Measurements from ENCODE around the gene SLC25A14.
"Not testable (repeated sequence)": the region's sequence is repeated elsewhere in the genome, so short reads cannot be mapped to it uniquely, and the experiment has no call there.

SLC25A14 gene

GRCh38 chrX:130330146-130330545, 9.6 kb upstream of the SLC25A14 start:
- H3K9ac ChIP-seq (ENCODE audit: low read depth, low read length): no peak overlapping the region
- H3K27me3 ChIP-seq (ENCODE audit: insufficient read depth, low read length): 0 out of 2 replicates have a peak, but pooled peaks cover 5% of the 10 kb centered on the region
- H3K36me3 ChIP-seq (ENCODE audit: insufficient read depth, low read depth, low read length): no peaks in the 10 kb centered on the region

DNA sequence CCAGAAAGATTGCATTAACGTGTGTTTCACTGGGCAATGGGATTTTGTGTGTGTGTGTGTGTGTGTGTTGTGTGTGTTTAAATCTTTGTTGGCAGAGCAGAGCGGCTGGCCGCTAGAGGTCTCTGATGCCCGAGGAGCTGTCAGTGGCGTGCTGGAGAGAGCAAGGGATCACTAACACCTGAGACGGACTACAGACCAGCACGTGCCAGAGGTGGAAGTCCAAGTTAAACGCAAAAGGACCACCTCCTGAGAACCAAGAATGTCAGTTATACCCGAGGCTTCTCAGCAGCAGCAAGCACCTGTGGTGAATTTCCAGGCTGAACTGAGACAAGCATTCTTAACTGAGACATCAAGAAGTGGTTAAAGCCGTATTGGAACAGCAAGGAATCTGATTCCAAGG, 9.0 kb upstream of the SLC25A14 start:
- Histone ChIP-seq H3K36me3 (ENCODE audit: insufficient read depth, low read depth, low read length) (no peaks in the 10 kb centered on the region), H3K27ac (ENCODE audit: low read length) (no peak overlapping the region), H3K9me3 (ENCODE audit: insufficient read depth, low read depth, low read length) (no peaks in the 10 kb centered on the region), H3K27me3 (ENCODE audit: insufficient read depth, low read length) (0 out of 2 replicates have a peak, but pooled peaks cover 5% of the 10 kb centered on the region), H3K4me1 (ENCODE audit: insufficient read depth, low read length) (no peaks in the 10 kb centered on the region), H3K4me3 (ENCODE audit: low read length) (no peak overlapping the region), H3K9ac (ENCODE audit: low read depth, low read length) (no peak overlapping the region)

More at GRCh38 chrX:130330146-130330545, 9.6 kb upstream of the SLC25A14 start:
- no peak overlapping the region for H3K27ac ChIP-seq (ENCODE audit: low read length)
- H3K9me3 ChIP-seq (ENCODE audit: insufficient read depth, low read depth, low read length): no peaks in the 10 kb centered on the region
- no peaks in the 10 kb centered on the region for H3K4me1 ChIP-seq (ENCODE audit: insufficient read depth, low read length)
- H3K4me3 ChIP-seq (ENCODE audit: low read length): no peak overlapping the region

DNA sequence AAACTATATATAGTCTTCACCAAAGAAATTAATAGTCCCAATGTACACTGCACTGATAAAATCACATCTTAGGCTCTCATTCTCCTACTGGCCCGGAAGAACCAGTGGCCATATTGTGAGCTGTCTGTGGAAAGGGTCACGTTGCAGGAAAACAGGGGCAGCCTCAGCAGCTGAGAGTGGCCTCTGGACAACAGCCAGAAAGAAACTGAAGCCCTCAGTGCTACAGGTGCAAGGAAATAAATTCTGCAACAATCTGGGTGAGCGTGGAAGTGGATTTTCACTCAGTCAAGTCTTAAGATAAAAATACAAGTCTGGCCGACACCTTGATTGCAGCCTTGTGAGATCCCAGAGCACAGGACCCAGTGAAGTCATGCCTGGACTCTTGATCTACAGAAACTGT, 3.2 kb upstream of the SLC25A14 start:
- no peak overlapping the region for H3K27ac ChIP-seq (ENCODE audit: low read length)
- H3K36me3 ChIP-seq (ENCODE audit: insufficient read depth, low read depth, low read length): no peaks in the 10 kb centered on the region
- no peaks in the 10 kb centered on the region; the same call in 1 of the 2 replicates for H3K4me1 ChIP-seq (ENCODE audit: insufficient read depth, low read length)
- no peaks in the 10 kb centered on the region for H3K9me3 ChIP-seq (ENCODE audit: insufficient read depth, low read depth, low read length)
- no peak overlapping the region for H3K4me3 ChIP-seq (ENCODE audit: low read length)
- no peak overlapping the region for H3K9ac ChIP-seq (ENCODE audit: low read depth, low read length)
- no peaks in the 10 kb centered on the region for H3K27me3 ChIP-seq (ENCODE audit: insufficient read depth, low read length)

- not testable (repeated sequence) for H3K27ac ChIP-seq (ENCODE audit: low read length); H3K9me3 ChIP-seq (ENCODE audit: insufficient read depth, low read depth, low read length); H3K4me1 ChIP-seq (ENCODE audit: insufficient read depth, low read length); H3K36me3 ChIP-seq (ENCODE audit: insufficient read depth, low read depth, low read length); H3K27me3 ChIP-seq (ENCODE audit: insufficient read depth, low read length)
- H3K4me3 ChIP-seq (ENCODE audit: low read length): peak overlapping the region; percentile 83; the same call in 1 of the 2 replicates
- peak overlapping the region; percentile 81; the same call in 1 of the 2 replicates for H3K9ac ChIP-seq (ENCODE audit: low read depth, low read length)
These were observed 850 bp upstream of the SLC25A14 start for GRCh38 chrX:130338869-130339268.

DNA sequence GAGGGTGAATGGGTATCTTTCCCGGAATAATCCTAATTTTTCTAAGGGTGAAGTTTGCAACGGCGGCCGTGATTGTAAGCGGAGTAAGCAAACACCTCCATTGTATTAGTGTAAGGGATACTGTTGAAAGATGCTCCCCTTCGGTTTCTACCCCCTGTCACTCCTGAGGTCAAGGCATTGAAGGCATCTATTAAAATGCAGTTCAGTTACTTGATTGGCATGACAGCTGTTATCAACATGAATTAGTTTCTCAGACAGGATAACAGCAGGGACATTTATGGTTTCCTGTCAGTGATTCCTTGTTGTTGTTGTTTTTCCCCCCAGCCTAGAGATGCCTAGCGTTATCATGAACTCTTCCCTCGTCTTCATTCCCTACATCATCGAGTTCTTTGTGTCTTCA, 552 bp downstream of the SLC25A14 start:
- H3K4me1 ChIP-seq (ENCODE audit: insufficient read depth, low read length): peaks cover 6% of the 10 kb centered on the region
- H3K27ac ChIP-seq (ENCODE audit: low read length): no peak overlapping the region
- H3K9ac ChIP-seq (ENCODE audit: low read depth, low read length): peak overlapping the region; percentile 81; the same call in 1 of the 2 replicates
- H3K9me3 ChIP-seq (ENCODE audit: insufficient read depth, low read depth, low read length): no peaks in the 10 kb centered on the region
- no peaks in the 10 kb centered on the region for H3K36me3 ChIP-seq (ENCODE audit: insufficient read depth, low read depth, low read length)
- peak overlapping the region; percentile 83 for H3K4me3 ChIP-seq (ENCODE audit: low read length)
- no peaks in the 10 kb centered on the region for H3K27me3 ChIP-seq (ENCODE audit: insufficient read depth, low read length)

DNA sequence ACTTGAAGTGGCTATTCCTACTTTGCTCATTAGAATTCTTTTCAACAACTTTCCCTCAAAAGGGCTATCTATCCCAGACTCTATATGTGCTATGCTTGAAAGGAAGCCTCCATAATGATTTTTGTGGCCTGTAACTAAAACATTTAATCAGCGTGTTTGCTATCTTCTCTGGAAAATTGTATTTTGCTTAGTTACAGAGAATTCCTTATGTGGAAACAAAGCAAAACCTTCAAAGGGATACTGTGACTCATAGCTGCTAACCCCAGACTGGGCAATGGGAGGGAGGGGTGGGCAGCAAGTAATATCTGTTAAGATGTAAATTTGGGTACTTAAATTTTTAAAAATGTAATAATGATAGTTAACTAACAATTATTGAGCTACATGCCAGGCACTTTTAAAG, 3.7 kb downstream of the SLC25A14 start:
- H3K9me3 ChIP-seq (ENCODE audit: insufficient read depth, low read depth, low read length): no peaks in the 10 kb centered on the region
- no peak overlapping the region for H3K27ac ChIP-seq (ENCODE audit: low read length)
- no peak overlapping the region for H3K9ac ChIP-seq (ENCODE audit: low read depth, low read length)
- no peaks in the 10 kb centered on the region for H3K36me3 ChIP-seq (ENCODE audit: insufficient read depth, low read depth, low read length)
- H3K4me1 ChIP-seq (ENCODE audit: insufficient read depth, low read length): peaks cover 6% of the 10 kb centered on the region
- H3K4me3 ChIP-seq (ENCODE audit: low read length): no peak overlapping the region
- H3K27me3 ChIP-seq (ENCODE audit: insufficient read depth, low read length): no peaks in the 10 kb centered on the region

DNA sequence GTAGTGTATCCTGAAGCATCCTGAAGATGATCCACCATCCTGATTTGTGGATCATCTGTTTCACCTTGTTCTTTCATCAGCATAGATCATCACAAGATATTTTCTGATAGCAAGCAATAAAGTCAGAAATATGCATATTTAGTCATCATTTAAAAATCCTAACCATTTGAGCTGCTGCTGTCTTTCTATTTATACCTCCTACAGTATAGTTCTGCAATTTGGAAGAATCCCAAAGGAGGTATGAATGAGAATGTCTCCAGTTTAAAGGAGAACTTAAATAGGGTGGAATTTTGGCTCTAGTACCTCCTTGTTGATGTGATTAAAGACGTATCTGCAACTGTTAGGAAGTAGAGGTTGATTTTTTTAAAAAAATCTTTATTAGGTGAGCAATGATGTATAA, 7.6 kb downstream of the SLC25A14 start:
- Histone ChIP-seq H3K4me3 (ENCODE audit: low read length) (no peak overlapping the region), H3K9me3 (ENCODE audit: insufficient read depth, low read depth, low read length) (no peaks in the 10 kb centered on the region), H3K36me3 (ENCODE audit: insufficient read depth, low read depth, low read length) (no peaks in the 10 kb centered on the region; the same call in 1 of the 2 replicates), H3K27ac (ENCODE audit: low read length) (no peak overlapping the region), H3K9ac (ENCODE audit: low read depth, low read length) (no peak overlapping the region), H3K27me3 (ENCODE audit: insufficient read depth, low read length) (no peaks in the 10 kb centered on the region), H3K4me1 (ENCODE audit: insufficient read depth, low read length) (peaks cover 6% of the 10 kb centered on the region)

- Histone ChIP-seq H3K9ac (ENCODE audit: low read depth, low read length) (no peak overlapping the region), H3K4me3 (ENCODE audit: low read length) (no peak overlapping the region), H3K9me3 (ENCODE audit: insufficient read depth, low read depth, low read length) (no peaks in the 10 kb centered on the region), H3K27me3 (ENCODE audit: insufficient read depth, low read length) (no peaks in the 10 kb centered on the region), H3K36me3 (ENCODE audit: insufficient read depth, low read depth, low read length) (no peaks in the 10 kb centered on the region; the same call in 1 of the 2 replicates), H3K27ac (ENCODE audit: low read length) (no peak overlapping the region), H3K4me1 (ENCODE audit: insufficient read depth, low read length) (no peaks in the 10 kb centered on the region)
These were observed 11.8 kb downstream of the SLC25A14 start for GRCh38 chrX:130351567-130351966.

- not testable (repeated sequence) for H3K27ac ChIP-seq (ENCODE audit: low read length); H3K4me1 ChIP-seq (ENCODE audit: insufficient read depth, low read length); H3K36me3 ChIP-seq (ENCODE audit: insufficient read depth, low read depth, low read length); H3K4me3 ChIP-seq (ENCODE audit: low read length); H3K9me3 ChIP-seq (ENCODE audit: insufficient read depth, low read depth, low read length); H3K9ac ChIP-seq (ENCODE audit: low read depth, low read length); H3K27me3 ChIP-seq (ENCODE audit: insufficient read depth, low read length)
These were observed 12.3 kb downstream of the SLC25A14 start for GRCh38 chrX:130352050-130352449.

DNA sequence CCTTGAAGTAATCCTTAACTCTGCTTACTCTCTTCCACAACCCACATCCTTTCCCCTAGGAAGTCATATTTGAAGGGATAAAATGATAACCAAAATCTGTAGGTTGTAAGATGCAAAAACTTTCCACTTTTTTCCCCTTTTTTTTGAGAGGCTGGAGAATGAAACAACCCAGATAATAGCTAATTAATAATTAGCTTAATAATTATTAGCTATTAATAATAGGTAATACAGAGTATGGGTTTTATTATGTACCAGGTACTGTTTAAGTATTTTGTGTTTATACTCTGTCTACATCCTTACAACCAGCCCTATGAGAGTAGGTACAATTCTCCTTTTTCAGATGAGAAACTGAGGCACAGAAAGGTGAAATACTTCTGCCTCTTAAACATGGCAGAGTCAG, 36.4 kb downstream of the SLC25A14 start:
- Histone ChIP-seq H3K9ac (ENCODE audit: low read depth, low read length) (no peak overlapping the region), H3K4me3 (ENCODE audit: low read length) (no peak overlapping the region), H3K36me3 (ENCODE audit: insufficient read depth, low read depth, low read length) (no peaks in the 10 kb centered on the region), H3K4me1 (ENCODE audit: insufficient read depth, low read length) (no peaks in the 10 kb centered on the region), H3K27ac (ENCODE audit: low read length) (no peak overlapping the region), H3K27me3 (ENCODE audit: insufficient read depth, low read length) (no peaks in the 10 kb centered on the region), H3K9me3 (ENCODE audit: insufficient read depth, low read depth, low read length) (no peaks in the 10 kb centered on the region)

- Histone ChIP-seq H3K27me3 (ENCODE audit: insufficient read depth, low read length) (no peaks in the 10 kb centered on the region), H3K4me1 (ENCODE audit: insufficient read depth, low read length) (no peaks in the 10 kb centered on the region), H3K27ac (ENCODE audit: low read length) (no peak overlapping the region), H3K9me3 (ENCODE audit: insufficient read depth, low read depth, low read length) (no peaks in the 10 kb centered on the region), H3K4me3 (ENCODE audit: low read length) (no peak overlapping the region), H3K9ac (ENCODE audit: low read depth, low read length) (no peak overlapping the region), H3K36me3 (ENCODE audit: insufficient read depth, low read depth, low read length) (no peaks in the 10 kb centered on the region)
These were observed 38.4 kb downstream of the SLC25A14 start for GRCh38 chrX:130378024-130378669.

DNA sequence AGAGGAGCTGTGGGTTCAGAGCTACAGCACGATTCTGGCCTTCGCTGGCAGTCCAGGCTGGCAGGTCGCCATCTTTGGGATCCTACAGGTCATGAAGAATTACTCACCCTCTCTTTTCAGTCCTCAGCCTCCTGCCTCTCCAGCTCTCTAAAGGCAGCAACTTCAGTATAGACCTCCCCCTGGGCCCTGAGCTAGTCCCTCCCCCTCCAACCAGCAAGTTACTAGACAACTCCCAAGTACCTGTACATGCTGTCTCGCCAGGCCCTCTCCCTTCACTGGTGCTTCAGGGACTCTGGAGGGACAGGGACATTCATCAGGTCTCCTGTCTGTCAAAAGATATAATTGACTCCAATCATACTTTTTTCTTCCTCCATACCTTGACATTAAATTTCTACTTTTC, 45.8 kb downstream of the SLC25A14 start, which contains the start of gene GPR119:
Gene GPR119 (minus strand): TSS at position 155 of the 400 bp plus-strand sequence. CDS start 227 bp downstream, outside the sequence.
- Histone ChIP-seq H3K9ac (ENCODE audit: low read depth, low read length) (no peak within 1 kb of the TSS), H3K27me3 (ENCODE audit: insufficient read depth, low read length) (no peaks in the 10 kb centered on the region), H3K27ac (ENCODE audit: low read length) (no peak within 1 kb of the TSS), H3K4me1 (ENCODE audit: insufficient read depth, low read length) (no peaks in the 10 kb centered on the region), H3K9me3 (ENCODE audit: insufficient read depth, low read depth, low read length) (no peaks in the 10 kb centered on the region), H3K36me3 (ENCODE audit: insufficient read depth, low read depth, low read length) (no peaks in the 10 kb centered on the region), H3K4me3 (ENCODE audit: low read length) (no peak within 1 kb of the TSS)

Data from iPS-20b (cell line).